ENCODE results near the gene PIGU.

GRCh38 chr20:34710861-34711574 is 34.1 kb upstream of the PIGU start:
- TF ChIP-seq, protein P1, sequence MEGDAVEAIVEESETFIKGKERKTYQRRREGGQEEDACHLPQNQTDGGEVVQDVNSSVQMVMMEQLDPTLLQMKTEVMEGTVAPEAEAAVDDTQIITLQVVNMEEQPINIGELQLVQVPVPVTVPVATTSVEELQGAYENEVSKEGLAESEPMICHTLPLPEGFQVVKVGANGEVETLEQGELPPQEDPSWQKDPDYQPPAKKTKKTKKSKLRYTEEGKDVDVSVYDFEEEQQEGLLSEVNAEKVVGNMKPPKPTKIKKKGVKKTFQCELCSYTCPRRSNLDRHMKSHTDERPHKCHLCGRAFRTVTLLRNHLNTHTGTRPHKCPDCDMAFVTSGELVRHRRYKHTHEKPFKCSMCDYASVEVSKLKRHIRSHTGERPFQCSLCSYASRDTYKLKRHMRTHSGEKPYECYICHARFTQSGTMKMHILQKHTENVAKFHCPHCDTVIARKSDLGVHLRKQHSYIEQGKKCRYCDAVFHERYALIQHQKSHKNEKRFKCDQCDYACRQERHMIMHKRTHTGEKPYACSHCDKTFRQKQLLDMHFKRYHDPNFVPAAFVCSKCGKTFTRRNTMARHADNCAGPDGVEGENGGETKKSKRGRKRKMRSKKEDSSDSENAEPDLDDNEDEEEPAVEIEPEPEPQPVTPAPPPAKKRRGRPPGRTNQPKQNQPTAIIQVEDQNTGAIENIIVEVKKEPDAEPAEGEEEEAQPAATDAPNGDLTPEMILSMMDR (IDR thresholded peaks at IDR 0.05; ENCODE audit: insufficient read depth, low read length, poor library complexity, severe bottlenecking): no peak
- no peak for TF ChIP-seq EZH2phosphoT487 (conservative IDR thresholded peaks at IDR 0.05; ENCODE audit: low read length)
